K562 (cell line): Measurements from ENCODE around the gene TJAP1. TPM values are rescaled to one million over a fixed set of nuclear protein-coding genes. Genes with fewer than 3 reads are reported as not detected.
A peak's percentile ranks its signal among the peaks of the same experiment; 100 is the strongest.

Experiments used
- NFYB ChIP-seq: IDR thresholded peaks from 2 replicates; pipeline ENCODE4 v1.6.1; 2011; ENCODE audit warnings: mild to moderate bottlenecking, moderate library complexity; ENCODE audit not compliant: insufficient read length; ENCODE audit errors: extremely low read depth
- NR2C2 ChIP-seq, 2 experiments: fragments of 200-800 bp in 1 of 2; sonication (Bioruptor generic) in 1 of 2; sonication (generic) in 1 of 2; formaldehyde crosslinking in 1 of 2; IDR thresholded peaks; 2 replicates each; pipeline versions ENCODE4 v1.6.1 to v1.8.0; 2016 to 2022; ENCODE audit warnings: mild to moderate bottlenecking in 1 of 2, missing compliant biosample characterization in 1 of 2, missing genetic modification characterization in 1 of 2, missing genetic modification reagents in 1 of 2
- TEAD1 ChIP-seq, 2 experiments: fragments of 450-650 bp in 1 of 2; sonication (generic) in 1 of 2; formaldehyde crosslinking; IDR thresholded peaks; 2 replicates each; pipeline versions ENCODE4 v1.4.0 to v1.8.0; 2020 to 2022; ENCODE audit warnings: mild to moderate bottlenecking in 2 of 2, missing genetic modification reagents in 1 of 2
- ZNF277 ChIP-seq: fragments of 250-450 bp; sonication (Bioruptor Pico); IDR thresholded peaks from 2 replicates; pipeline ENCODE4 v1.8.0; 2022; ENCODE audit warnings: inconsistent platforms, mild to moderate bottlenecking, moderate library complexity, borderline replicate concordance
- polyA plus RNA-seq, 8 experiments: library from polyadenylated mRNA; depleted of rRNA in 4 of 8; stranded (reverse) in 5 of 8; unstranded in 3 of 8; fragments of >200 nt; fragmentation: Nextera tagmentation in 2 of 8; fragmentation: Illumina TruSeq in 1 of 8; extraction: Ambion mirVana in 2 of 8; extraction: Trizol in 1 of 8; gene quantifications; 2 replicates each; pipeline versions ENCODE4 v1.2.1 to v1.2.3, GENCODE V29; 2011 to 2014; ENCODE audit warnings: inconsistent platforms in 1 of 8, missing spikeins in 1 of 8
- total RNA-seq, 7 experiments: library from RNA; depleted of rRNA in 6 of 7; stranded (reverse); fragments of >200 nt in 6 of 7; fragmentation: Illumina TruSeq in 2 of 7; extraction: Trizol in 2 of 7; gene quantifications; 2 replicates each; pipeline versions ENCODE4 v1.2.1 to v1.2.3, GENCODE V29; 2011 to 2021; ENCODE audit warnings: low replicate concordance in 1 of 7
- TF ChIP-seq, protein P1 (sequence below): fragments of 450-650 bp; IDR thresholded peaks from 2 replicates; pipeline ENCODE4 v1.6.1; 2016; ENCODE audit warnings: low read depth
- TF ChIP-seq, protein P2 (sequence below): sonication (generic); formaldehyde crosslinking; IDR thresholded peaks from 2 replicates; pipeline ENCODE4 v1.8.0; 2023; ENCODE audit warnings: missing genetic modification reagents, mild to moderate bottlenecking, borderline replicate concordance

TJAP1 gene
- total and polyA plus RNA-seq, 9 of the 15 experiments (the other 6 are each of a cell fraction or from before 2014, with no cell fraction given): 0.06 to 35.8 (median 16.2) TPM

DNA sequence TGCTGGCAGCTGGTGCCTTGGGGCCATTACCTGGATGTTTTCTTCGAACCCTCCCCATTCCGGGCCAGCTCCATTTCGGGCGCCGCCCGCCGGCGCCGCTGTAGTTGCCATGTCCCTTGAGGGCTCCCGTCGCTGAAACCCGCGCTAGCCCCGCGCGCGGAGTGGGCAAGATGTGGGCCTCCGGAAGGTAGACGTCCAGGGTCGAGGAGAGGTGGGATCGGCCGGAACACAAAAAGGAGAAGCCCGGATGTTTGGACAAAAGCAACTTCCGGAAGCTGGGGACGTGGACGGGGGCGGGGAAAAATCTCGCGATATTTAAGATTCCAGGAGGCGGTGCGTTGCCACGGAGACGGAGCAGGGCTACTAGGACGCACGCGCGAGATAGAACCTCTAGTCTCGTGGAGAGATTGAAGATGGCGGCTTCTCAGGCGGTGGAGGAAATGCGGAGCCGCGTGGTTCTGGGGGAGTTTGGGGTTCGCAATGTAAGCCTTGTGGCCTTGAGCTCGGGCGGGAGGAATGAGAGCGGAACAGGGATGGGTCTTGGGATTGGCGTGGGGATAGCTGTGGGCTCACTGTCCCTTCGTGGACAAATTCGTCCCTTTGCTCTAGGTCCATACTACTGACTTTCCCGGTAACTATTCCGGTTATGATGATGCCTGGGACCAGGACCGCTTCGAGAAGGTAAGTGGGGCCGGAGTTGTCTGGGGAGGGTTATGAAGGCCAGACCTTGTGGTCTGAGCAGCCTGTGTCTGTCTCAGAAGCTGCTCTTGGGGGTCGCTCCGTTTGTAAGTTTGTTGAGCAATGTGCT lies 39.5 kb downstream of the TJAP1 start, which contains the start of the genes POLR1C and YIPF3 (continued):
- TF ChIP-seq, protein P1, sequence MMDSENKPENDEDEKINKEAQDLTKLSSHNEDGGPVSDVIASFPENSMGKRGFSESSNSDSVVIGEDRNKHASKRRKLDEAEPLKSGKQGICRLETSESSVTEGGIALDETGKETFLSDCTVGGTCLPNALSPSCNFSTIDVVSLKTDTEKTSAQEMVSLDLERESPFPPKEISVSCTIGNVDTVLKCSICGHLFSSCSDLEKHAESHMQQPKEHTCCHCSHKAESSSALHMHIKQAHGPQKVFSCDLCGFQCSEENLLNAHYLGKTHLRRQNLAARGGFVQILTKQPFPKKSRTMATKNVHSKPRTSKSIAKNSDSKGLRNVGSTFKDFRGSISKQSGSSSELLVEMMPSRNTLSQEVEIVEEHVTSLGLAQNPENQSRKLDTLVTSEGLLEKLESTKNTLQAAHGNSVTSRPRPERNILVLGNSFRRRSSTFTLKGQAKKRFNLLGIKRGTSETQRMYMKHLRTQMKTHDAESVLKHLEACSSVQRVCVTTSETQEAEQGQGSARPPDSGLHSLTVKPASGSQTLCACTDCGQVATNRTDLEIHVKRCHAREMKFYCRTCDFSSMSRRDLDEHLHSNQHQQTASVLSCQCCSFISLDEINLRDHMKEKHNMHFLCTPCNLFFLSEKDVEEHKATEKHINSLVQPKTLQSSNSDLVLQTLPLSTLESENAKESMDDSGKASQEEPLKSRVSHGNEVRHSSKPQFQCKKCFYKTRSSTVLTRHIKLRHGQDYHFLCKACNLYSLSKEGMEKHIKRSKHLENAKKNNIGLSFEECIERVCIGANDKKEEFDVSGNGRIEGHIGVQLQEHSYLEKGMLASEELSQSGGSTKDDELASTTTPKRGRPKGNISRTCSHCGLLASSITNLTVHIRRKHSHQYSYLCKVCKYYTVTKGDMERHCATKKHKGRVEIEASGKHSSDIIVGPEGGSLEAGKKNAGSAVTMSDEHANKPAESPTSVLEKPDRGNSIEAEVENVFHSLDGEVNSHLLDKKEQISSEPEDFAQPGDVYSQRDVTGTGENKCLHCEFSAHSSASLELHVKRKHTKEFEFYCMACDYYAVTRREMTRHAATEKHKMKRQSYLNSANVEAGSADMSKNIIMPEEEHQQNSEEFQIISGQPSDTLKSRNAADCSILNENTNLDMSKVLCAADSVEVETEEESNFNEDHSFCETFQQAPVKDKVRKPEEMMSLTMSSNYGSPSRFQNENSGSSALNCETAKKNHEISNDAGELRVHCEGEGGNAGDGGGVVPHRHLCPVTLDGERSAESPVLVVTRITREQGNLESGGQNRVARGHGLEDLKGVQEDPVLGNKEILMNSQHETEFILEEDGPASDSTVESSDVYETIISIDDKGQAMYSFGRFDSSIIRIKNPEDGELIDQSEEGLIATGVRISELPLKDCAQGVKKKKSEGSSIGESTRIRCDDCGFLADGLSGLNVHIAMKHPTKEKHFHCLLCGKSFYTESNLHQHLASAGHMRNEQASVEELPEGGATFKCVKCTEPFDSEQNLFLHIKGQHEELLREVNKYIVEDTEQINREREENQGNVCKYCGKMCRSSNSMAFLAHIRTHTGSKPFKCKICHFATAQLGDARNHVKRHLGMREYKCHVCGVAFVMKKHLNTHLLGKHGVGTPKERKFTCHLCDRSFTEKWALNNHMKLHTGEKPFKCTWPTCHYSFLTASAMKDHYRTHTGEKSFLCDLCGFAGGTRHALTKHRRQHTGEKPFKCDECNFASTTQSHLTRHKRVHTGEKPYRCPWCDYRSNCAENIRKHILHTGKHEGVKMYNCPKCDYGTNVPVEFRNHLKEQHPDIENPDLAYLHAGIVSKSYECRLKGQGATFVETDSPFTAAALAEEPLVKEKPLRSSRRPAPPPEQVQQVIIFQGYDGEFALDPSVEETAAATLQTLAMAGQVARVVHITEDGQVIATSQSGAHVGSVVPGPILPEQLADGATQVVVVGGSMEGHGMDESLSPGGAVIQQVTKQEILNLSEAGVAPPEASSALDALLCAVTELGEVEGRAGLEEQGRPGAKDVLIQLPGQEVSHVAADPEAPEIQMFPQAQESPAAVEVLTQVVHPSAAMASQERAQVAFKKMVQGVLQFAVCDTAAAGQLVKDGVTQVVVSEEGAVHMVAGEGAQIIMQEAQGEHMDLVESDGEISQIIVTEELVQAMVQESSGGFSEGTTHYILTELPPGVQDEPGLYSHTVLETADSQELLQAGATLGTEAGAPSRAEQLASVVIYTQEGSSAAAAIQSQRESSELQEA: peak; percentile 90
- TF ChIP-seq, protein P2, sequence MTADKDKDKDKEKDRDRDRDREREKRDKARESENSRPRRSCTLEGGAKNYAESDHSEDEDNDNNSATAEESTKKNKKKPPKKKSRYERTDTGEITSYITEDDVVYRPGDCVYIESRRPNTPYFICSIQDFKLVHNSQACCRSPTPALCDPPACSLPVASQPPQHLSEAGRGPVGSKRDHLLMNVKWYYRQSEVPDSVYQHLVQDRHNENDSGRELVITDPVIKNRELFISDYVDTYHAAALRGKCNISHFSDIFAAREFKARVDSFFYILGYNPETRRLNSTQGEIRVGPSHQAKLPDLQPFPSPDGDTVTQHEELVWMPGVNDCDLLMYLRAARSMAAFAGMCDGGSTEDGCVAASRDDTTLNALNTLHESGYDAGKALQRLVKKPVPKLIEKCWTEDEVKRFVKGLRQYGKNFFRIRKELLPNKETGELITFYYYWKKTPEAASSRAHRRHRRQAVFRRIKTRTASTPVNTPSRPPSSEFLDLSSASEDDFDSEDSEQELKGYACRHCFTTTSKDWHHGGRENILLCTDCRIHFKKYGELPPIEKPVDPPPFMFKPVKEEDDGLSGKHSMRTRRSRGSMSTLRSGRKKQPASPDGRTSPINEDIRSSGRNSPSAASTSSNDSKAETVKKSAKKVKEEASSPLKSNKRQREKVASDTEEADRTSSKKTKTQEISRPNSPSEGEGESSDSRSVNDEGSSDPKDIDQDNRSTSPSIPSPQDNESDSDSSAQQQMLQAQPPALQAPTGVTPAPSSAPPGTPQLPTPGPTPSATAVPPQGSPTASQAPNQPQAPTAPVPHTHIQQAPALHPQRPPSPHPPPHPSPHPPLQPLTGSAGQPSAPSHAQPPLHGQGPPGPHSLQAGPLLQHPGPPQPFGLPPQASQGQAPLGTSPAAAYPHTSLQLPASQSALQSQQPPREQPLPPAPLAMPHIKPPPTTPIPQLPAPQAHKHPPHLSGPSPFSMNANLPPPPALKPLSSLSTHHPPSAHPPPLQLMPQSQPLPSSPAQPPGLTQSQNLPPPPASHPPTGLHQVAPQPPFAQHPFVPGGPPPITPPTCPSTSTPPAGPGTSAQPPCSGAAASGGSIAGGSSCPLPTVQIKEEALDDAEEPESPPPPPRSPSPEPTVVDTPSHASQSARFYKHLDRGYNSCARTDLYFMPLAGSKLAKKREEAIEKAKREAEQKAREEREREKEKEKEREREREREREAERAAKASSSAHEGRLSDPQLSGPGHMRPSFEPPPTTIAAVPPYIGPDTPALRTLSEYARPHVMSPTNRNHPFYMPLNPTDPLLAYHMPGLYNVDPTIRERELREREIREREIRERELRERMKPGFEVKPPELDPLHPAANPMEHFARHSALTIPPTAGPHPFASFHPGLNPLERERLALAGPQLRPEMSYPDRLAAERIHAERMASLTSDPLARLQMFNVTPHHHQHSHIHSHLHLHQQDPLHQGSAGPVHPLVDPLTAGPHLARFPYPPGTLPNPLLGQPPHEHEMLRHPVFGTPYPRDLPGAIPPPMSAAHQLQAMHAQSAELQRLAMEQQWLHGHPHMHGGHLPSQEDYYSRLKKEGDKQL (CRISPR knock-in tag): peak; percentile 92; the same call in 1 of the 2 replicates
- TF ChIP-seq NR2C2 (CRISPR knock-in tag; IDR thresholded peaks at IDR 0.05): no peak
- peak; percentile 82 for TF ChIP-seq NR2C2 (tag; IDR thresholded peaks at IDR 0.05)
- TF ChIP-seq ZNF277 (CRISPR knock-in tag): no peak
- TF ChIP-seq NFYB: no peak
- peak in 1 of 2 experiments; percentile 56; a peak in 1 of 4 replicates for TF ChIP-seq TEAD1 (CRISPR knock-in tag; IDR thresholded peaks at IDR 0.05)
